ENCODE data around the gene MYH15. TPM values are rescaled to one million over a fixed set of nuclear protein-coding genes. Genes with fewer than 3 reads are reported as not detected.

The MYH15 gene
- total RNA-seq, 3 donors from 2014 or later, result 0.03 to 0.08 TPM; not detected in 1

- no peak overlapping the region for H3K4me3 Mint-ChIP-seq
- no peaks in the 10 kb centered on the region for H3K36me3 Mint-ChIP-seq (ENCODE audit: insufficient read depth)
- H3K4me1 Mint-ChIP-seq (ENCODE audit: low read depth), result peaks cover 9% of the 10 kb centered on the region
- DNase-seq, result no peak
- no peaks in the 10 kb centered on the region for H3K9me3 Mint-ChIP-seq
- ATAC-seq, result no peak
- H3K27me3 Mint-ChIP-seq (ENCODE audit: low read depth), result peaks cover 3% of the 10 kb centered on the region
These were observed 102.5 kb downstream of the MYH15 start for GRCh38 chr3:108407886-108408285.

GRCh38 chr3:108406661-108407206 lies 103.7 kb downstream of the MYH15 start:
- H3K4me1 Mint-ChIP-seq (ENCODE audit: low read depth), result peaks cover 9% of the 10 kb centered on the region
- ATAC-seq (peak in 1 of 2 donors; percentile 95), DNase-seq (no peak)
- no peaks in the 10 kb centered on the region for H3K27me3 Mint-ChIP-seq (ENCODE audit: low read depth)
- no peaks in the 10 kb centered on the region for H3K36me3 Mint-ChIP-seq (ENCODE audit: insufficient read depth)
- H3K4me3 Mint-ChIP-seq, result no peak overlapping the region
- H3K9me3 Mint-ChIP-seq, result no peaks in the 10 kb centered on the region

- DNase-seq (no peak), ATAC-seq (peak in 1 of 2 donors; percentile 12)
- Mint-ChIP-seq H3K4me3 (no peak overlapping the region), H3K36me3 (ENCODE audit: insufficient read depth) (no peaks in the 10 kb centered on the region), H3K4me1 (ENCODE audit: low read depth) (peaks cover 9% of the 10 kb centered on the region), H3K27me3 (ENCODE audit: low read depth) (no peaks in the 10 kb centered on the region), H3K9me3 (no peaks in the 10 kb centered on the region)
These were observed 104.2 kb downstream of the MYH15 start for GRCh38 chr3:108406063-108406660.

- H3K4me1 Mint-ChIP-seq (ENCODE audit: low read depth), result peaks cover 9% of the 10 kb centered on the region
- H3K4me3 Mint-ChIP-seq, result no peak overlapping the region
- no peak for ATAC-seq
- no peaks in the 10 kb centered on the region for H3K27me3 Mint-ChIP-seq (ENCODE audit: low read depth)
- DNase-seq, result no peak
- H3K36me3 Mint-ChIP-seq (ENCODE audit: insufficient read depth), result no peaks in the 10 kb centered on the region
- H3K9me3 Mint-ChIP-seq, result peaks cover 8% of the 10 kb centered on the region
These were observed 106.0 kb downstream of the MYH15 start for GRCh38 chr3:108404368-108404767.

- DNase-seq, result no peak
- Mint-ChIP-seq H3K9me3 (peaks cover 8% of the 10 kb centered on the region), H3K27me3 (ENCODE audit: low read depth) (no peaks in the 10 kb centered on the region), H3K36me3 (ENCODE audit: insufficient read depth) (no peaks in the 10 kb centered on the region), H3K4me1 (ENCODE audit: low read depth) (peaks cover 9% of the 10 kb centered on the region), H3K4me3 (no peak overlapping the region)
- ATAC-seq, result no peak
These were observed 106.6 kb downstream of the MYH15 start for GRCh38 chr3:108403686-108404345.

GRCh38 chr3:108403198-108403597 lies 107.2 kb downstream of the MYH15 start:
- peaks cover 8% of the 10 kb centered on the region for H3K9me3 Mint-ChIP-seq
- ATAC-seq, result no peak
- no peak overlapping the region for H3K4me3 Mint-ChIP-seq
- peaks cover 9% of the 10 kb centered on the region for H3K4me1 Mint-ChIP-seq (ENCODE audit: low read depth)
- DNase-seq, result no peak
- H3K36me3 Mint-ChIP-seq (ENCODE audit: insufficient read depth), result no peaks in the 10 kb centered on the region
- no peaks in the 10 kb centered on the region for H3K27me3 Mint-ChIP-seq (ENCODE audit: low read depth)

GRCh38 chr3:108401836-108402235 lies 108.6 kb downstream of the MYH15 start:
- Mint-ChIP-seq H3K9me3 (peaks cover 8% of the 10 kb centered on the region), H3K4me3 (no peak overlapping the region), H3K36me3 (ENCODE audit: insufficient read depth) (no peaks in the 10 kb centered on the region), H3K4me1 (ENCODE audit: low read depth) (peaks cover 4% of the 10 kb centered on the region), H3K27me3 (ENCODE audit: low read depth) (peaks cover 2% of the 10 kb centered on the region)
- DNase-seq (no peak), ATAC-seq (no peak)

- no peaks in the 10 kb centered on the region for H3K36me3 Mint-ChIP-seq (ENCODE audit: insufficient read depth)
- H3K4me3 Mint-ChIP-seq, result no peak overlapping the region
- DNase-seq (no peak), ATAC-seq (no peak)
- peaks cover 8% of the 10 kb centered on the region for H3K9me3 Mint-ChIP-seq
- H3K4me1 Mint-ChIP-seq (ENCODE audit: low read depth), result no peaks in the 10 kb centered on the region
- peaks cover 2% of the 10 kb centered on the region for H3K27me3 Mint-ChIP-seq (ENCODE audit: low read depth)
These were observed 111.9 kb downstream of the MYH15 start for GRCh38 chr3:108398510-108398909.

- Mint-ChIP-seq H3K36me3 (ENCODE audit: insufficient read depth) (no peaks in the 10 kb centered on the region), H3K4me1 (ENCODE audit: low read depth) (no peaks in the 10 kb centered on the region), H3K9me3 (peaks cover 8% of the 10 kb centered on the region), H3K27me3 (ENCODE audit: low read depth) (peaks cover 3% of the 10 kb centered on the region), H3K4me3 (no peak overlapping the region)
- DNase-seq (no peak), ATAC-seq (no peak)
These were observed 114.1 kb downstream of the MYH15 start for GRCh38 chr3:108396336-108396735.

GRCh38 chr3:108394563-108394962 lies 115.8 kb downstream of the MYH15 start:
- DNase-seq, result no peak
- H3K4me1 Mint-ChIP-seq (ENCODE audit: low read depth), result no peaks in the 10 kb centered on the region
- no peak overlapping the region for H3K4me3 Mint-ChIP-seq
- no peaks in the 10 kb centered on the region for H3K36me3 Mint-ChIP-seq (ENCODE audit: insufficient read depth)
- no peak for ATAC-seq
- H3K27me3 Mint-ChIP-seq (ENCODE audit: low read depth), result peaks cover 3% of the 10 kb centered on the region
- peaks cover under 1% of the 10 kb centered on the region for H3K9me3 Mint-ChIP-seq

- ATAC-seq, result no peak
- Mint-ChIP-seq H3K9me3 (no peaks in the 10 kb centered on the region), H3K27me3 (ENCODE audit: low read depth) (peaks cover 3% of the 10 kb centered on the region), H3K36me3 (ENCODE audit: insufficient read depth) (no peaks in the 10 kb centered on the region), H3K4me3 (no peak overlapping the region), H3K4me1 (ENCODE audit: low read depth) (peaks cover 1% of the 10 kb centered on the region)
- no peak for DNase-seq
These were observed 116.4 kb downstream of the MYH15 start for GRCh38 chr3:108394016-108394415.

- DNase-seq, result no peak
- H3K4me3 Mint-ChIP-seq, result no peak overlapping the region
- H3K4me1 Mint-ChIP-seq (ENCODE audit: low read depth), result peaks cover 8% of the 10 kb centered on the region
- H3K27me3 Mint-ChIP-seq (ENCODE audit: low read depth), result peaks cover 3% of the 10 kb centered on the region
- ATAC-seq, result no peak
- no peaks in the 10 kb centered on the region for H3K9me3 Mint-ChIP-seq
- H3K36me3 Mint-ChIP-seq (ENCODE audit: insufficient read depth), result no peaks in the 10 kb centered on the region
These were observed 117.1 kb downstream of the MYH15 start for GRCh38 chr3:108393128-108393900.

GRCh38 chr3:108391917-108392593 lies 118.3 kb downstream of the MYH15 start:
- no peaks in the 10 kb centered on the region for H3K9me3 Mint-ChIP-seq
- peaks cover 17% of the 10 kb centered on the region for H3K4me1 Mint-ChIP-seq (ENCODE audit: low read depth)
- H3K36me3 Mint-ChIP-seq (ENCODE audit: insufficient read depth), result no peaks in the 10 kb centered on the region
- no peak overlapping the region for H3K4me3 Mint-ChIP-seq
- ATAC-seq (no peak), DNase-seq (no peak)
- H3K27me3 Mint-ChIP-seq (ENCODE audit: low read depth), result peaks cover 2% of the 10 kb centered on the region

- no peak overlapping the region for H3K4me3 Mint-ChIP-seq
- ATAC-seq, result no peak
- H3K9me3 Mint-ChIP-seq, result no peaks in the 10 kb centered on the region
- DNase-seq, result no peak
- no peaks in the 10 kb centered on the region for H3K36me3 Mint-ChIP-seq (ENCODE audit: insufficient read depth)
- peaks cover 18% of the 10 kb centered on the region for H3K4me1 Mint-ChIP-seq (ENCODE audit: low read depth)
- peaks cover 1% of the 10 kb centered on the region for H3K27me3 Mint-ChIP-seq (ENCODE audit: low read depth)
These were observed 121.0 kb downstream of the MYH15 start for GRCh38 chr3:108389372-108389771.

All from activated T-cell treated with anti-CD3 and anti-CD28 coated beads, Interleukin-2, amount 50 U/mL, for 4 hours (primary cell).